GM19035 (cell line): ENCODE results near the gene CACNG8.

Source experiments
- ATAC-seq: cut with Tn5 transposase; IDR thresholded peaks from one replicate; pipeline ENCODE4 v1.9.1; 2021; ENCODE audit not compliant: unreplicated experiment

Gene CACNG8

DNA sequence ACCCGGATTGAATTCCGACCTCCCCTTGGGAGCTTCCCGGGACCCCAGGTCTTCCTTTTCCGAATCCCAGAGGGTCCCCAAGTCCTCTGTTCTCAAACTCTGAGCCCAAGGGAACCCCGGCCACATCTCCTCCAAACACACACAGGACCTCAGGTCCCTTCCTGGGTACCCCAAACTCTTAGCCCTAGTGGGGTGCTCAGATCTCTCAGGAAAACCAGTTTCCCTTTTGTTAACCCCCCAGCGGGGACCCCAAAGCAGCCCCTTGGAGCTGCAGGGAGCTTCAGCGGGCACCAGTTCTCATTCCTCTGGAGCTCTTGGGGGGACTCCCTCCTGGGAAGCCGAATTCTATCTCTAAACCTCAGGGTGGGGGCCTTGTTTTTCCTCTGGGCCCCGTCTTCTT is 29.5 kb downstream of the CACNG8 start:
- ATAC-seq = no peak

DNA sequence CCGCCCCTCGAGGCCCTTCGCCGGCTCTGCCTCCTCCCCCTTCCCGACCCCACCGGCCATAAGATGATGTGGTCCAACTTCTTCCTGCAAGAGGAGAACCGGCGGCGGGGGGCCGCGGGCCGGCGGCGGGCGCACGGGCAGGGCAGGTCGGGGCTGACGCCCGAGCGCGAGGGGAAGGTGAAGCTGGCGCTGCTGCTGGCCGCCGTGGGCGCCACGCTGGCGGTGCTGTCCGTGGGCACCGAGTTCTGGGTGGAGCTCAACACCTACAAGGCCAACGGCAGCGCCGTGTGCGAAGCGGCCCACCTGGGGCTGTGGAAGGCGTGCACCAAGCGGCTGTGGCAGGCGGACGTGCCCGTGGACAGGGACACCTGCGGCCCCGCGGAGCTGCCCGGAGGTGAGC is 30.1 kb downstream of the CACNG8 start:
- no peak for ATAC-seq

DNA sequence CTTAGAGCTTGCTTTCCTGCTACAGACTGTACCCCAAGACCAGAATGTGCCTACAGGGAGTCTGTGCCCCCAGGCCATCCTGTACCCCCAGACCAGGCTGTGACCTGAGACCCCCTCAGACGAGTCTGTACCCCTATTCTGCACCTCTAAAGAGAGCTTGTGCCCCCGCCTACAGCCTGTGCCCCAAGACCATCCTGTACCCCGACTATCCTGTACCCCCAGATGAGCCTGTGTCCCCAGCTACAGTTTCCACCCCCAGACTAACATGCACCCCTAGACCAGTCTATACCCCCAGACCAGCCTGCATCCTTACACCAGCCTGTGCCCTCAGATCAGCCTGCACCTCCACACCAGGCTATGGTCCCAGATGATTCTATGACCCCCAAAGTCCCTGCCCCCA is 30.7 kb downstream of the CACNG8 start:
- no peak for ATAC-seq

DNA sequence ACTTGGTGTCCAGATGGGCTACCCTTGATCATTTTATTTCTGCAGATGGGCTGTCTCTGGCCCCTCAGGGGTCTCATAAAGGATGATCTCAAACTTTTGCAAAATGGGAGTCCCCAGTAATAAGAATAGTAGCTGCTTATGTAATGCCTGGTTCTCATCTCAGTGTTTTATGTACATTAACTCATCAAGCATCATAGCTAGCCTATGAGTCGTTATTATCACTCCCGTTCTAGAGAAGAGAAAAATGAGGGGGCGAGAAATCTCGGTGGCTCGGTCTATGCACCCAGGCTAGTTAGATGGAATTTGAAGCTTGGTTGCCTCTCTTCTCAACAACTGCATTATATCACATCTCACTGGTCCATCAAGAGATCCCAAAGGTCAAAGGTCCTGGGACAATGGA is 32.1 kb downstream of the CACNG8 start:
- no peak for ATAC-seq

DNA sequence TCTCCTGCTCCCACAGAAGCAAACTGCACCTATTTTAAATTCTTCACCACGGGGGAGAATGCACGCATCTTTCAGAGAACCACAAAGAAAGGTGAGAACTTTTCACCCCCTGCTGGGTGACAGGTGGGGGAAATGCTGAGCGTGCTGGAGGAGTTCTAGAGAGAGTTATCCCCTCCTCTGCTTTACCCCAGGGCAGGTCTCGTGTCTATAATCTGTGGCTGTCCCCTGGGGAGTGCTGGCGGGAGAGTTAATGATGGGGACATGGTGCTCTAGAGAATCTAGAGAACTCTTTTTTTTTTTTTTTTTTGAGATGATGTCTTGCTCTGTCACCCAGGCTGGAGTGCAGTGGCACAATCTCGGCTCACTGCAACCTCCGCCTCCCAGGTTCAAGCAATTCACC is 35.5 kb downstream of the CACNG8 start:
- no peak for ATAC-seq

DNA sequence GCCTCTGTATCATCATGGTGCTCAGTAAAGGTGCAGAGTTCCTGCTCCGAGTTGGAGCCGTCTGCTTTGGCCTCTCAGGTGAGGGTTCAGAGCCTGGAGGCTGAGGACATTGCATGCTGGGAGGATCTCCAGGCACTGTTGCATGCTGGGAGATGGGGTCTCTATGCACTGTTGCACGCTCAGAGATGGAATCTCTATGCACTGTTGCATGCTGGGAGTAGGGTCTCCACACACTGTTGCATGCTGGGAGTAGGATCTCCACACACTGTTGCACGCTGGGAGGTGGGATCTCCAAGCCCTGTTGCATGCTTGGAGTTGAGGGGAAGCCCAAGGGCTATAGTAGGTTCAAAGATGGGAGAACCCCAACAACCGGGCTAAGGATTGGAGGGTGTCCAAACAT is 37.0 kb downstream of the CACNG8 start:
- ATAC-seq = no peak

DNA sequence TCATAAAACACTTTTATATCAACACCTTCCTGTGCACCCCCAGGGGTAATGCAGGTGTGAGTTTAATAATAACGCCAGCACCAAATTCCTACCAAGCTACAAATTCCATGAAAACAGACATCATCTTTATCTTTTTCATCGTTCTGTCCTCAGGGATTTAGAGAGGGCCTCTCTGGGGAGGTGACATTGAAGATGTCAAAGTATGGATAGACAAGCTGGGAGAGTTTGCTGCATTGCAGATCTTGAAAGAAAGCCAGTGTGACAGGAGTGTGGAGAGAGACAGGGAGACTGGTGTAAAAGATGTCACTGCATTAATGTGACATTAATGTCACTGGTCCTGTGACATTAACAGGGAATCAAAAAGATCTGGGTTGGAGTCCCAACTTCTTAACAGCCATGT is 38.8 kb downstream of the CACNG8 start:
- no peak for ATAC-seq

DNA sequence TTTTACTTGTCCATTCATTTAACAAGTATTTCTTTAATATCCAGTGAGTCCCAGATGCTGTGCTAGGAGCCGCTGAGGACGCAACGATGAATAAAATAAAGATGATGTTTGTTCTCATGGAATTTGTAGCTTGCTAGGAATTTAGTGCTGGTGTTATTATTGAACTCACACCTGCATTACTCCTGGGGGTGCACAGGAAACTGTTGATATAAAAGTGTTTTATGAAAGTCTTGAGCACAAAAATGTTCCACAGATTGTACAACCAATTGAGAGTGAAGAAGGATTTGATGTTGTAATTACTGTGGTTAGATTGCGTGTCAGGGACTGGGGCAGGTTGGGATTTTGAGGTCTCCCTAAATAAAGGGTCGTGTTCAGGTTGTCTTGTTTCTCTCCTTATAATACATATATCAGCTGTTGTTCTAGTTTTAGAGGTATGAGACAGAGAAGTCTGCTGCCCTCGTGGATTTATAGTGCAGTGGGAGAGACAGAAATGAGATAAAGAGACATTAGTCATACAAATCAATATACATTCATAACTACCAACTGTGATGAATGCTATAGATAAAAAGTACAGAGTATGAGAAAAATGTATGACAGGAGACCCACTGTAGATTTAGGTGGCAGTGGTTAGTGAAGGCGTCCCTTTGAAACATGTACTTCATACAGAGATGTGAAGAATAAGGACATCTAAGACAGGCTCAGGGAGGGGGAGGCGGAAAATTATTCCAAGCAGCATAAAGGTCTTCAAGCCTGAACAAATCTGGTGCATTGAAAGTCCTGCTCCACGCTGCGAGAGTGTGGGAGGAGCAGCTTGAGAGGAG is 40.0 kb downstream of the CACNG8 start:
- no peak for ATAC-seq

DNA sequence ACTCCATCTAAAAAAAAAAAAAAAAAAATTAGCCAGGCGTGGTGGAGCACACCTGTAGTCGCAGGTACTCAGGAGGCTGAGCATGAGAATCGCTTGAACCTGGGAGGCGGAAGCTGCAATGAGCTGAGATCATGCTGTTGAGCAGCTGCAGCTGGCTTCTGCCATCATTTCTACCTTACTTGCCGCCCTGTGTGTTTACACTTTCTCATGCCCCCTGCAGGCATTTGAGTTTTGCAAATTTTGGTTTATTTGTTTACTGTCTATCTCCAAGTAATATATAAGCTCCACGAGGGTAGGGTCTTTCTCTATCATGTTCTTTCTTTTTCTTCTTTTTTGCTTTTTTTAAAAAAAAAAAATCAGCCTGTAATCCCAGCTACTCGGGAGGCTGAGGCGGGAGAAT is 46.7 kb downstream of the CACNG8 start:
- ATAC-seq = no peak

DNA sequence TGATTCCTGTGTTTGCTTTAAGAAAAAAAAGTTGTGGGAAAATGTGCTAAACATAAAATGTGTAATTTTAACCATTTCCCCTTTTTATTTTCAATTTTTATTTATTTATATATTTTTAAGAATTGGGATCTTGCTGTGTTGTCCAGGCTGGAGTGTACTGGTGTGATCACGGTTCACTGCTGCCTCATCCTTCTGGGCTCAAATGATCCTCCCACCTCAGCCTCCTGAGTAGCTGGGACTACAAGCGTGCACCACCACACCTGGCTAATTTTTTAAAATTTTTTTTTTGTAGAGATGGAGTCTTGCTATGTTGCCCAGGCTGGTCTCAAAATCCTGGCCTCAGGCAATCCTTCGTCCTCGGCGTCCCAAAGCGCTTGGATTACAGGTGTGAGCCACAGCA is 47.7 kb downstream of the CACNG8 start:
- no peak for ATAC-seq

DNA sequence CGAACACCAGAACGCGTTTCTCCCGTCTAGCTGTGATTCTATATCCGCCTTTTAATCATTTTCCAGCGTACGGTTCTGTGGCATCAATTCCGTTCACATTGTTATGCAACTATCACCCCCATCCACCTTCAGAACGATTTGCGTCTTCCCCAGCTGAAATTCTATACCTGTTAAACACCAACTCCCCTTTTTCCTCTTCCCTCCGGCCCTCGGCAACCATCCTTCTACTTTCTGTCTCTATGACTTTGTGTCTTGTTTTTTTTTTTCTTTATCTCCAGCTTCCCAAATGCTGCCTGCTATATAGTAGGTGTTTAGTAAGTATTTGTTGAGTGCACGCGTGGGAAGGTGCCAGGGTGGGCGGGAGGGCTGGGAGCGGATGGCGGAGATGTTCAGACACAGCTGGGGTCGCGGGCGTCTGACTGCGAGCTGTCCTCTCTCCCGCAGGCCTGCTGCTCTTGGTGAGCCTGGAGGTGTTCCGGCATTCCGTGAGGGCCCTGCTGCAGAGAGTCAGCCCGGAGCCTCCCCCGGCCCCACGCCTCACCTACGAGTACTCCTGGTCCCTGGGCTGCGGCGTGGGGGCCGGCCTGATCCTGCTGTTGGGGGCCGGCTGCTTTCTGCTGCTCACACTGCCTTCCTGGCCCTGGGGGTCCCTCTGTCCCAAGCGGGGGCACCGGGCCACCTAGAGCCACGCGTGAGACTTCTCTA is 48.9 kb downstream of the CACNG8 start:
- no peak for ATAC-seq

DNA sequence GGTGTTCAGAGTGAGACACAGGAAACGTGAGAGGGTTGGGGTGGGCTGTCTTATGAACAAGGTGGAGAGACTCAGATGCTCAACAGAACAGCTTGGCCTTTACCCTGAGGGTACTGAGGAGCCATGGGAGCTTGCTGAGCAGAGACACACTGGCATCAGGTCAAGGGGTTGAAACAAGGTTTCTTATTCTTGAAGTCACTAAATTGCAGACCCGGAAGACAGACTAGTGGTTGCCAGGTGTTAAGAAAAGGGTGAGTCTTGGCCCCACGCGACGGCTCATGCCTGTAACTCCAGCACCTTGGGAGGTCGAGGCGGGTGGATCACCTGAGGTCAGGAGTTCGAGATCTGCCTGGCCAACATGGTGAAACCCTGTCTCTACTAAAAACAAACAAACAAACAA is 51.1 kb downstream of the CACNG8 start:
- no peak for ATAC-seq

DNA sequence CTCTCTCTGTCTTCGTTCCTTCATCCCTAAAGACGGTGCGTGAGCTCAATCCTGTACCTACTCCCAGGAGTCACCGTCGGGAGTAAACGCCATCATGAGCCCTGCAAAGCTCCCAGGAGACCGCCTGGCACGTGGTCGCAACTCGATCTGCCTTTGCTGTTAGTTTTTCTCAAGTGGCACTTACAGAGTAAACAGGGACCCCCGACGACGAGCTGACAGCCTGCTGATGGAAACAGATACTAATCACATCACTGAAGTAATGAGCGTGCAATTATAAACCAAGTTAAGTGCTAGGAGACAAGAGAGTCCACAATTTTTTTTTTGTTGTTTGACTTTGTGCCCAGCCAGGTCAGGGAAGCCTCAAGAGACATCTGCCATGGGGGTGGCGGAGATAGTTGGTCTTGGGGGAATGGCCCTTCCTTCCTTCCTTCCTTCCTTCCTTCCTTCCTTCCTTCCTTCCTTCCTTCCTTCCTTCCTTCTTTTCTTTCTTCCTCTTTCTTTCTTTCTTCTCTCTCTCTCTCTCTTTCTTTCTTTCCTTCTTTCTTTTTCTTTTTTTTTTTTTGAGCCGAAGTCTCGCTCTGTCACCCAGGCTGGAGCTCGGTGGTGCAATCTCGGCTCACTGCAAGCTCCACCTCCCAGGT is 52.3 kb downstream of the CACNG8 start:
- ATAC-seq = no peak

DNA sequence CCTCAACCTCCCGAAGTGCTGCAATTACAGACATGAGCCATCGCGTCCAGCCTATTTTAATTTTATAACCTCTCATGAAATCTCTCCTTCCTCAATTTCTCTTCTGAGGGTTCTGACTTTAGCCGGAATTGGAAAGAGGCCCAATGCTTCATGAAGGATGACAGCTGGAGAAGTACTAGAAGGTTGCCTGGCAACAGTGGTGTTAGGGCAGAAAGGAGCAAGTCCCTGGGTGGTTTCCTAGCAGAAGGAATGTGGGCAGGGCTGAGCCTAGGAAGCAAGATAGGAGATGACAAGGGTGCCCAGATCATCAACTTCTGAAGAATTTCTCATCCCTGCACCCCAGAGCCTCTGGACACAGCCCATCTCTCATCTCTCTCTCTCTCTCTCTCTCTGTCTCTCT is 54.5 kb downstream of the CACNG8 start:
- ATAC-seq = no peak

DNA sequence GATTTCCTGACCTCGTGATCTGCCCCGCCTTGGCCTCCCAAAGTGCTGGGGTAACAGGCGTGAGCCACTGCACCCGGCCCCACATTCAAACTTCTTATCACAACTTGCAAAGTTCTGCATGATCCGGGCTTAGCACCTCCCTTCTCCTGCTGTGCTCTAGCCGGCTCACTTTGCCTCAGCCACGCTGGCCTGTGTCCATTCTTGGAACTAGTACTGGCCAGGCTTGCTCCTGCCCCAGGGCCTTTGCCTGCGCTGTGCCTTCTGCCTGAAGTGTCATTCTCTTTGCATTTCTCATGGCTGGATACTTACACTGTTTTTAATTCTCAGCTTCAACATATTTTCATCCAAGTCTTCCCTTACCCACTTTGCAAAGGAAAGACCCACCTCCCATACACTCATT is 58.6 kb downstream of the CACNG8 start:
- ATAC-seq = no peak

DNA sequence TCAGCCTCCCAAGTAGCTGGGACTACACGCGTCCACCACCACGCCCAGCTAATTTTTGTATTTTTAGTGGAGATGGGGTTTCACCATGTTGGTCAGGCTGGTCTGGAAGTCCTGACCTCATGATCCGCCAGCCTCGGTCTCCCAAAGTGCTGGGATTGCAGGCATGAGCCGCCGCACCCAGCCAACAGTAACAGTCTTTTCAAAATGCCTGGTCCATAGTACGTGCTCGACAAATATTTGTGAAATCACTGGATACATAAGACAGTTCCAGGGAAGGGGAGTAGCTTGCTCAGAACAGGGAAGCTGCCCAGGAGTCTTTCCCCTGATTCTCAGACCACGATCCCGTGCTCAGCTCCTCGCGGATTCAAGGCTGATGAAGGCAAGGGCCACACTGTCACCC is 59.2 kb downstream of the CACNG8 start:
- no peak for ATAC-seq

DNA sequence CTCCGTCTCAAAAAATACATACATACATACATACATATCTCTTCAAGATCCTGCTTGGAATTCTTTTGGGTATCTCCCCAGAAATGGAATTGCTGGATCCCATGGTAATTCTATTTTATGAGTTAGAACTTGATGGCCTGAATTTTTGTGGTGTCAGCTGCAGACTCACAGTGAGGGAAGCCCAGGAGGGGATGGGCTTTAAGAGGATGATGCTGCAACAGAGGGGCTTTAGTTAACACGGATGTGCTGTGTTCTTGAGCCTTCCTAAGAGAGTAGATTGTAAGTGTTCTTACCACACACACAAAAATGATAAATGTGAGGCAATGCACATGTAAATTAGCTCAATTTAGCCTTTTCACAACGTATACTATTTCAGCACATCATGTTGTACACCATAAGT is 60.5 kb downstream of the CACNG8 start:
- no peak for ATAC-seq

DNA sequence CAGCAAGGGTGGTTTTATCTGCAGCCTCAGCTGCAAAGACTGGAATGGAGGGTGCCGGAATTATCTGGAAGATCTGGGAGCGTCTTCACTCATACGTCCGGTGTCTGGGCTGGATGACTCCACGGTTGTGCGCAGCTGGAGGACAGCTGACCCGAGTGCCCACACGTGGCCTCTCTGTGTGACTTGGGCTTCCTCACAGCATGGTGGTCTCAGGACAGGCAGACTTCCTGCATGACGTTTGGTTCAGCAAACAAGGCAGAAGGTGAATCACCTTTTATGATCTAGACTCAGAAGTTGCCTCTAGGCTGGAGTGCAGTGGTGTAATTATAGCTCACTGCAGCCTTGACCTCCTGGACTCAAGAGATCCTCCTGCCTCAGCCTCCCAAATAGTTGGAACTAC is 61.9 kb downstream of the CACNG8 start:
- ATAC-seq = no peak

DNA sequence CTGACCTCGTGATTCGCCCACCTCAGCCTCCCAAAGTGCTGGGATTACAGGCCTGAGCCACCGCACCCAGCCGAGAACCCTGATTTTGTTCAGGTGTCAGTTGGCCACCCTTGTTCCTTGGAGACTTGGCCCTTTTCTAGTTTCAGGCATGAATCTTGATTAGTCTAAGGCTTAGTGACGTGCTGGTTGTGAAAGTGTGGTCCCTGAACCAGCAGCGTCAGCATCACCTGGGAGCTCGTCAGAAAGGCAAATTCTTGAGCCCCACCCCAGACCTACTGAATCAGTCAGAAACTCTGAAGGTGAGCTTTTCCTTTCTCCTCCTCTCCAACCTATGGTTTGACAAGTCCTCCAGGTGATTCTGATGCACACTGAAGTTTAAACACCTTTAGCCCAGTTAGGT is 63.9 kb downstream of the CACNG8 start:
- ATAC-seq = no peak

DNA sequence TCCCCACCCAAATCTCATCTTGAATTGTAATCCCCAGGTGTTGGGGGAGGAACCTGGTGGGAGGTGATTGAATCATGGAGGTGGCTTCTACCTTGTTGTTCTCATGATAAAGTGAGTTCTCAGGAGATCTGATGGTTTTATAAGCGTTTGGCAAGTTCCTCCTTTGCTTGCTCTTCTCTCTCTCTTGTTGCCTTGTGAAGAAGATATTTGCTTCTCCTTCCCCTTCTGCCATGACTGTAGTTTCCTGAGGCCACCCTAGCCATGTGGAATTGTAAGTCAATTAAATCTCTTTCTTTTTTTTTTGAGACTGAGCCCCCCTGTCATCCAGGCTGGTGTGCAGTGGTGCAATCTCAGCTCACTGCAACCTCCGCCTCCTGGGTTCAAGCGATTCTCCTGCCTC is 66.6 kb downstream of the CACNG8 start:
- no peak for ATAC-seq

DNA sequence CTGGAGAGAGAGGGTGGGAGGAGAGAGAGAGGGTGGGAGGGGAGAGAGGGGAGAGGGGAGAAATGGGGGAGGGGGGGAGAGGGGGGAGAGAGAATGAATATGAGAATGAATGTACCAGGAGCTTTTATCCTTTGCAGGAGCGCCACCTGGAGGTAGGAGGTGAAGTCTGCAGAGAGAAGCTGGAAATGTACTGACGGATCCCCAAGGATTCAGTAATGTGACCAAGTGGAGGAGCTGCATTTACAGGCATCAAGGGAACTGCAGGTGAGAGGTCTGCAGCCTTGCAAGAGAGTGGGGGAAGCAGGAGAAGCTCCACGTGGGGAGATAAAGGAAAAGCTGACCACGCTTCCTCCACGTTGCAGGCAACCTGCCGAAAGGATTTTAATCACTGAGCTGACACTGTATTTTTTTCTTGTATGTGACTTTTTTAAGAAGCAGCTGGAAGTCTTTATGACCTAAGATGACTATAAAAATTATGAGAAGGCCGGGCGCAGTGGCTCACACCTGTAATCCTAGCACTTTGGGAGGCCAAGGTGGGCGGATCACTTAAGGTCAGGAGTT is 67.3 kb downstream of the CACNG8 start:
- no peak for ATAC-seq
